HUDEP-2 (cell line): Measurements from ENCODE around the gene WDR35.
A peak's percentile ranks its signal among the peaks of the same experiment; 100 is the strongest.
"Not testable (repeated sequence)": the region's sequence is repeated elsewhere in the genome, so short reads cannot be mapped to it uniquely, and the experiment has no call there.

ENCODE experiments used
- DNase-seq, 76 experiments: peaks; one replicate each; lab custom pipeline; 2025; ENCODE audit not compliant: unreplicated experiment in 76 of 76; lab: John Stamatoyannopoulos, UW

Gene WDR35

DNA sequence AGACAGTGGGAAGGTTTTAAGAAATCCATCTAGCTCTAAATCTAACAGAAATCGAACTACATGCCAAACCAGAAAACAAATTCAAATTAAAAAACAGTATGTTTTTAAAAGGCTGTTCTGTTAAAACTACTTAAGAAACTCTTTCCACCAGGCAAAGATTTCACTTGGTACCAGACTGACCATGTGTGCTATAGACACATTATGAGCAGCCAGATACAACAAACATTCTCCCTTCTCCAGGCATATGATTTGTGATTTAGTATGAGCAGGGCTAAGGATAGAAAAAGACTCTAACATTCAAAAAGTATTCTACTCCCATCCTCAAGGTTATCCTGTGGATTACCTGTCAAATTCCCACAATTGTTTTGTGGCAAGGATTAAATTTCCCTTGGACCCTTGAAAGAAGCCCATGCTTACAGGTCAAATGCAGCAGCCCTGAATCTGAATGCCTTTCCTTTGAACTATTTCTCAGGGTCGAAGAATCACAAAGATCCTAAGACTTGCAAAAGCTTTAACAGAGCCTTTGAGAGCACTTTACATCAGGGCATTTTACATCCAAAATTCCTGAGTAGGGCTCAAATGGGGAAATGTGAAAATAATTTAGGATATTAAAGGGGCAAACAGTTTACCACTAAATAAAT, 45.6 kb downstream of the WDR35 start:
- no peak for DNase-seq

DNA sequence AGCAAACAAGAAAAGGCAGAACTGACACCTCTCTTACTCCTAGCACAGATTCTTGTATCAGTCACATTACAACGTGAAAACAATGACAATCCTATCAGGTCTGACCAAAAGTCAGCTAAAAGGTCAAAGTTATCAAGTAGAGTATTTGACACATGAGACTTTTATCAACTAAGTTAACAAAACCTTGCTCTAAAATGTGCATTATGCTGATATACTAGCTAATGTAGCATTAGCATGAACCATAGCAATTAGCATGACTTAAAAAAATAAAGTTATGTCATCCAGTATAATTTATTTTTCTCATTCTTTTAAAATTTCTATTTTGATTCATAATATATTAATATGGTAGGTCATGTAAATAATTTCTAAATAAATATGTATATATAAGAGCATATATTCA, 46.7 kb downstream of the WDR35 start:
- DNase-seq = peak in 2 of 76 experiments; percentile 4 to 10

DNA sequence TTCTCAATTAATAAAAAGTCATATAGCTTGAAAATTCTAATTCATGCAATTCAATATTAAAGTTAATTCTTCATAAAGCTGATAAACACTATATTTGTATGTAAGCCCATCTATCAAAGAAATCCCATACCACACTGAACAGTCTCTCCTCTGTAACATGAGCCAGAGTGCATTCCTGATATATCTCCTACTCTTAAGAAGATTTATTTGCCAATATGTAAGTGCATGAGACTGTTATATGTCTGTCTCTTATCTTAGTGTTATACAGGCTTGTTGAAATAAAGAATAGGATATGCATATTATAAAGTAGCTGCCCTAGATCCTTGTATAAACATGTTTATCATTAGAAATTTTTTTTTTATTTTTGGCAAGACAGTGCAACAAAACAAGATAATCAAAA, 47.7 kb downstream of the WDR35 start:
- no peak for DNase-seq

DNA sequence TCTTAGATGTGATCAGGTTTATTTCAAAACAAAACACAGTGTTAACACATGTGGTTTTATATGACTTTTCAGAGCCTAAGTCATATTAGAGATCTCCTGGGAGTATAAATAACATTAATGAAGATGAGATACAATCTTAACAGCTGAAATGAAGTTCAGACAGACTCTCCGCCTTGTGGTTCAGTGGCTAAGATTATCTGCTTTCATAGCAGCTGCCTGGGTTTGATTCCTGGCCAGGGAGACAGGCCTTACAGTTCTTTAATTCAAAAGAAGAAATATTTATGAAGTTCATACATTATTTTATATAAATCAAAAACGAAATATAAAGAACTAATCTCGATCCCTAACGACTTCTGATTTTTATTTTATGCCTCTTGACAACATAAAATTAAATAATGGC, 52.9 kb downstream of the WDR35 start:
- peak in 12 of 76 experiments; percentile 0 to 41 (median 6) for DNase-seq

DNA sequence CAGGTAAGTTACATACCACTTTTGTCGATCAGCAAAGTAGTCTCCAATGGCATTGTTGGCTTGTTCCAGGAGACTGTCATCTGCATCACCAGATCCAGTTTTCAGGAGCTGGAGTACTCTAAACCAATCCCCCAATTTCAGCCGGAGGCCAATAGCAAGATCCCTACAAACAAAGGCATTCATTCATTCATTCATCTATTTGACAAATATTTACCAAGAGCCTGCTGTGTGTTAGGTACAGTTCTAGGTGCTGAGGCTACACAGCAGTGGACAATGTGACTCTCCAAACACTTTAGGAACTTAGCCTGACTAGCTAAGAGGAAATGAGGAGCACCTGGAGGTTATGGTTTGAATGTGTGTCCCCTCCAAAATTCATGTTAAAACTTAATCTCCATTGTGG, 53.7 kb downstream of the WDR35 start:
- no peak for DNase-seq

DNA sequence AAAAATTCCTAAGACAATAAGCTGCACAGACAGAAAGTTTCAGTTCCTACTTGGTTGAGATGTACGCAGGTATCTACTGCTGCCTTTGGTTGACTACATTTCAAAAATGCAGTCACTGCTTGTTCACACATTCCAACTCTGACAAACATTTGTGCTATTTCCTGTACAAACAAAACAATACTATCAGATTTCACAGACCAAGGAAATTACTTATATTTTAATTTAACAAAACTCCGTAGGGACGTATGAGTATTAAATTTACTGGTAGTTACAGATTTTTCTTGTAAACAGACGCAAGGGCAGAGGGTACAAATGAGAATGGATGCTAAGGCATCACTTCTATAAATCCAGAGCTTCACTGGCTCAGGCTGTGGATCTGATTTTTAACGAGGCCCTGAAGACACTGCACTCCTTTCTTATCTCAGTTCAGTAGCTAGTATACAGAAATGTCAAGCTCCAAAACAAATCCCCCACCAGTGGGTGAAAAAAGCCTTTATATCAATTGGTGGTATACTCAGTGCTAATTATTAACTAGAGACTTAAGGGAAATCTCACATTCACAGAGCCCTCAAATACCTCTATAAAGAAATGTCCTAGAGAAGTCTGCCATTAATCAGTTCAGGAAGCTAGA, 56.4 kb downstream of the WDR35 start:
- DNase-seq = no peak

DNA sequence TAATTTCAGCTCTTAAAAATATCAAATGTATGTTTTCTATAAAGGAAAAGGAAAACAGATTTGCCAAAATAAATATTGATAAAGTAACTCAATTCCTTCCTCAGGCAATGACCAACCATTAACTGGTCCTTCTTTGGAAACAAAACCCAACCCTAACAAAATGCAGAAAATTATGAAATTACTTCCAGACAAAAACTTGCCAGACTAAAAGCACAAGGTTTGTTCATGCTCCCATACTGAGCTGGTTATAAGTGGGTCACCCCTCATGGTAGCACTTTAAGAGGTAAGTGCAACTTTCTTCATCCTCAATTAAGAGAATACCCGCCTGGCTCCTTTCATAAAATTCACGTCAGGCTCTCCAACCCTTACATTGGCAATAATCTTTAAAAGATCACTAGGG, 57.0 kb downstream of the WDR35 start:
- DNase-seq = no peak

DNA sequence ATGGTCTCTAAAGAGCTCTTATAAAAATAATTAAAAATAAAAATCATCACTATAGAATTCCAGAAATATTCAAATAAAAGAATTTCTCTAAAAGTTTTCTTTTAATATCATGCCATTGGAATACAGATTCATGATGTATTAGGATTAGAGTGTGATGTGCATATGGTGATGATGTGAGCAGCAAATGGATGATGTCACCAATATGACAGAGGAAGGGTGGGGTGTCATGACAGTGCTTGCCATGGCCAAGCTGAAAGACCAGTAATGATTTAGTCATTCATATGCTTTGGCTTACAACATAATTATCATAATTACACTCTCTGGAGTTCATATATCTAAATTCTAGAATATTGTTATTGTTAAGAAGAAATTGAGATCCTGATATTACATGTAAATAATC, 60.7 kb downstream of the WDR35 start:
- DNase-seq = no peak

DNA sequence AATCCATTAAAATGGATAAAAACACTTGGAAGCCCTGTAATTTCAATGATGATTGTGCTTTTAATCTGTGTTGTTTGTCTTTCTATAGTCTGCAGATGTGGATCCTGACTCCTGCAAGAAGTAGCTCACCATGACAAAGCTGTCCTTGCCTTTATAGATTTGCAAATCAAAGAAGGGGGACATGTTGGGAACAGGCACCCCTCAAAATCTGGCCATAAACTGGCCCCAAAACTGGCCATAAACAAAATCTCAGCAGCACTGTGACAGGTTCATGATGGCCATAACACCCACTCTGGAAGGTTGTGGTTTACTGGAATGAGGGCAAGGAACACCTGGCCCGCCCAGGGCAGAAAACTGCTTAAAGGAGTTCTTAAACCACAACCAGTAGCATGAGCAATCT, 62.1 kb downstream of the WDR35 start:
- DNase-seq = not testable (repeated sequence)

DNA sequence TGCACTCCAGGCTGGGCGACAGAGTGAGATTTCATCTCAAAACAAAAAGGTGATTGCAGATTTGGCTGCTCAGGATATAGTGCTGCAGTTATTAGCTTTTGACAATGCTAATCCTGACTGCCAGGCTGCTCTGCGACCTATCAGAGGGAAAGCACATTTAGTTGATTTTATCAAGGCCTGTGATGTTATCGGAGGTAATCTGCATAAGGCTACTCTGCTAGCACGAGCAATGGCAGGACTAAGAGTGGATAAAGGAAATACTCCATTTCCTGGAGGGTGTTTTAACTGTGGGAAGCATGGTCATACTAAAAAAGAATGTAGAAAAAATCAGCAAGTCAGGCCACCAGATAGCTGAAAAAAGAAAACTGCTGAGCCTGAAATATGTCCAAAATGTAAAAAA, 65.4 kb downstream of the WDR35 start:
- not testable (repeated sequence) for DNase-seq

DNA sequence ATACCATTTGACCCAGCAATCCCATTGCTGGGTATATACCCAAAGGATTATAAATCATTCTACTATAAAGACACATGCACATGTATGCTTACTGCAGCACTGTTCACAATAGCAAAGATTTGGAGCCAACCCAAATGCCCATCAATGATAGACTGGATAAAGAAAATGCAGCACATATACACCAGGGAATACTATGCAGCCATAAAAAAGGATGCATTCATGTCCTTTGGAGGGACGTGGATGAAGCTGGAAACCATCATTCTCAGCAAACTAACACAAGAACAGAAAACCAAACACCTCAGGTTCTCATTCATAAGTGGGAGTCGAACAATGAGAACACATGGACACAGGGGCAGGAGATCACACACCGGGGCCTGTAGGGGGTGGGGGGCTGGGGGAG, 67.7 kb downstream of the WDR35 start:
- not testable (repeated sequence) for DNase-seq

DNA sequence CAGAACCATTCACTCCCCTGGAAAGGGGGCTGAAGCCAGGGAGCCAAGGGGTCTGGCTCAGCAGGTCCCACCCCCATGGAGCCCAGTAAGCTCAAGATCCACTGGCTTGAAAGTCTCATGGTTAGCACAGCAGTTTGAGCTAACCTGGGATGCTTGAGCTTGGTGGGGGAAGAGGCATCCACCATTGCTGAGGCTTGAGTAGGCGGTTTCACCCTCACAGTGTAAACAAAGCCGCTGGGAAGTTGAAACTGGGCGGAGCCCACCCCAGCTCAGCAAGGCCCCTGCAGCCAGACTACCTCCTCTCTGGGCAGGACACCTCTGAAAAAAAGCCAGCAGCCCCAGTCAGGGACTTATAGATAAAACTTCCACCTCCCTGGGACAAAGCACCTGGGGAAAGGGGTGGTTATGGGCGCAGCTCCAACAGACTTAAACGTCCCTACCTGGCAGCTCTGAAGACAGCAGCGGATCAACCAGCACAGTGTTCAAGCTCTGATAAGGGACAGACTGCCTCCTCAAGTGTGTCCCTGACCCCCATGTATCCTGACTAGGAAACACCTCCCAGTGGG, 73.4 kb downstream of the WDR35 start:
- peak in 1 of 76 experiments; percentile 16 for DNase-seq

DNA sequence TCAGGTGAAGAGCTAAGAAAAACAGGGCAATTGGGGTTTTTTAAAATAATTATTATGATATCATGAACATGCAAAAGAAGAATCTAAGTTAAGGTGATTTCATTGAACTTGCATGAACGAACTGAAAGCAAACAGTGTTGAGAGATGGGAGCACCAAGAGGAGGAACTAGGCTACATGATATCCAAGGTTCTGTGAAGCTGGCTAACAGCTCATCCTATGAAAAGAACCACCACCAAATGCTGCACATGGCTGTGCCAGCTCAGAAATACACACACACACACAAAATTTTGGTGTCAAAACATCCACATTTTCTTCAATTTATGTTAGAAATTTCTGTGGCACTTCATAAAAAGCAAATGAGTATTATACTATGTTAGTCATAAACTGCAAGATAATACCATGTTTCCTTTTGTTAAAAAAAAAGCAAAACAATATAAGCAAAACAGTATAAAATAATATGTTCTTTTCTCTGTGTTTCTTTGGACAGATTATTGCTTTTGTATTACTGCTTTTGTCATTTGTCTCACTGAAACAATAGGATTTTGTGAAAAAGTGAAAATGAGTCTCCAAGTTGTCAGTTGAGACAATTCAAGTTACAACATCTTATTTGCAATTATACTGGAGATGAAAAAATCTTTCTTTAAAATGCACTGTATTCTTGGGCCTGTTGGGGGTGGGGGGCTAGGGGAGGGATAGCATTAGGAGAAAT, 75.5 kb downstream of the WDR35 start:
- DNase-seq = no peak

DNA sequence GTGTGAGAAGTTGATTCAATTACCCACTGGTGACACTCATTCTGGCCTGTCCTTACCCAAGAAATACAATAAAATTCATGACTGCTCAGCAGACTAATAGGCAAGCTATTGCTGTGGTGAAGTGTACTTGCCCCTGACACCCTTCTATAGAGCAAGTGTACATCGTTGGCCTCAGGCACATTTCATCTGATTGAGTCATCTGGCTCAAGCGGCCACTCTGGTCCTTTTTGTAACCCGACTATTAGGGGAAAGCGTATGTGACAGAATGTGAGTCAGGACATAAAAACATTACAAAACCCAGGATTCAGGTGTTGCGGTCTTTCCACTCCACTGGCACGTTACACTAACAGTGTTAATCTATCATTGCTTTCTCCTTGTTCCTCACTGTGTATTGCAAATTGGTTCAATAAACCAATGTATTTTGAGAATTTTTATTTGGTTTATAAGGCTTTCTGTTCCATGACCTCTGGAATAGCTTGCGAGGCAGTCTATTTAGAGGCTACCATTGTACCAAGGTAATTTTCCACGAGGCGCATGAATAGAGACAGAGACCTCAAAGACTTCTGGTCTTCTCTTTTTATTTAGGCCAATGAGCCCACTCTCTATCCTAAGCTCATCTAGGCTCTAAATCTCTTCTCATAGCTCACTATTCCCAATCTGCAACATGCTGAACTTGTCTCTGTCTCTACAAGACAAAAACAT, 77.9 kb downstream of the WDR35 start:
- no peak for DNase-seq

DNA sequence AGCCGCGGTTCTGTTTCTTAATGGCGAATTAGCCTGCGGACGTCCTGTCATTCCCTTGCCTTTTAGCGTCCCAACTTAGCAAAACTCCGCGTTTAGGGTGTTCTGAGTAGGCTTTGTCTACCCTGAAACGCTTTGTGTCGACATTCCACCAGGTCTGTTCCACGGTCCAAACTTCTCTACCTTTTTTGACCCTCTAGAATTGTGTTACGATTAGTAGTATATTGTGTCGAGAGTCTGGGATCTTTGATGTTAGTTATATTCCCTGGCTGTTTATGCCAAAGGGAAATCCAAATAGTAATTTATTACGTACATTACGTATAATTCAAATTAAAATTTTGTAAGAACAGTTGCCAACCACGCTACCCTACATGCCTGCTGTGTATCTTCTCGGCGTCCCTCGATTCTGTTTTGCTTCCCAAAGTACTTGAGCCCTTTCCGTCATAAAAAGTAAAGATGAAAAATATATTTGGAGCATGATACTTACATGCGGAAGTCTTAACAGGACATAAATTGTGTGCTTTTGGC, 87.6 kb downstream of the WDR35 start:
- peak in 5 of 76 experiments; percentile 36 to 47 (median 40) for DNase-seq

DNA sequence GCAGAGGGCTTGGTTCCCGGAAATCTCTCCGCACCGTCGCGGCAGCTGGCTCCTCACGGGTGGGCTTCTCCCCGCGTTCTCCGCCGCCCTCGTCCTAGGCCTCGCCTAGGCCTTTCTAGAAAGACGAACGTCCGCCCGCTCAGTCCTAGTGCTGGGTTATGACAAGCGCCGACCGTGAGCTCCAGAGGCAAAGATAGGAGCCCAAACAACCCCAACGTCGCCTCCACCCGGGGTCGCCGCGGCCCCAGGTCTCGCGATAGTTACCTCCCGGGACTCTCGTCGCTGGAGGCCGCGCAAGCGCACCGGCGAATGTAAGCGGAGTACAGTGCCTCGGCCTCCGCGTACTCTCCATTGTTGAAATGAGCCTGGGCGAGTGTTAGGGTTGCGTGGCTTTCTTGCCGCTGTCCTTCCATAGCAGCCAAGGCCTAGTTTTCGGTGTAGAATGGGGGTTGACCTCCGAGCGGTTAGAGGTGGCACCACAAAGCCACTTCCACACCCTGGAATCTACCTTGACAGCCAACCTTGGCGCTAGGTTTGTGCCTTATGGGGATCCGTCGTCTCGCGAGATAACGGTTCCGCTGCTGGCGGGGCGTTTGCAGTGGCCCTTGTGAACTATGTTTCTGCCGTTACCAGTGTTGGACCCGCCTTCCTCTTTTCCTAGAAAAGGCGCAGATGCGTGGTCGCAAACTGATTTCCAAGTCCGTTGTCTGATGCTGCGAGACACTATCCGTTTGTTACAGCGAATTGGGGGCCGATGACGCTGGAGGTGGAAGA, 88.3 kb downstream of the WDR35 start, which contains the start of gene TTC32:
TTC32 (minus strand) TSS at position 542 of the 774 bp plus-strand sequence; CDS start at position 413, 129 bp downstream.
- peak; percentile 61 to 98 (median 93) for DNase-seq

DNA sequence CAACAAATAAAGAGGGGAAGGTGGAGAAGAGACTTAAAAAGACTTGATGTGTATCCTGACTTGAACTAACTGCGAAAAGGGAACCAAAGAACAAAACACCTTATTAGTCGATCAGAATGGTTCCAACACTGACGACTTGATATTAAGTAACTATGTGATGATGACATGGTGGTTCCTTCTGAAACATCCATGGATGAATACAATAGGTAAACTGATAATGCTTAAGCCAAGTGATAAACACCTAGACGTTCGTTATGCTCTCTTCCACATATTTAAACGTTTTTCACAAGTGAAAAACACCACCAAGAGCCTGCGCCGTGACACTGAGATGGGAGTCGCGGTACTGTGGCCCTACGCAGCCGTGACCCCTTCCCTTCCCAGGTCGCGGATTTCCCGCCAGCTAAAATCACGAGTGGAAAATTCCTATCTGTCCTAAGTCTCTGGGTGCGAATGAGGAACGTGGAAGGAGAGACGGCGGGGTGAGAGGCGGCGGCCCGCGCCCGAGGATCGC, 88.9 kb downstream of the WDR35 start:
- DNase-seq = peak in 4 of 76 experiments; percentile 24 to 62 (median 34)

DNA sequence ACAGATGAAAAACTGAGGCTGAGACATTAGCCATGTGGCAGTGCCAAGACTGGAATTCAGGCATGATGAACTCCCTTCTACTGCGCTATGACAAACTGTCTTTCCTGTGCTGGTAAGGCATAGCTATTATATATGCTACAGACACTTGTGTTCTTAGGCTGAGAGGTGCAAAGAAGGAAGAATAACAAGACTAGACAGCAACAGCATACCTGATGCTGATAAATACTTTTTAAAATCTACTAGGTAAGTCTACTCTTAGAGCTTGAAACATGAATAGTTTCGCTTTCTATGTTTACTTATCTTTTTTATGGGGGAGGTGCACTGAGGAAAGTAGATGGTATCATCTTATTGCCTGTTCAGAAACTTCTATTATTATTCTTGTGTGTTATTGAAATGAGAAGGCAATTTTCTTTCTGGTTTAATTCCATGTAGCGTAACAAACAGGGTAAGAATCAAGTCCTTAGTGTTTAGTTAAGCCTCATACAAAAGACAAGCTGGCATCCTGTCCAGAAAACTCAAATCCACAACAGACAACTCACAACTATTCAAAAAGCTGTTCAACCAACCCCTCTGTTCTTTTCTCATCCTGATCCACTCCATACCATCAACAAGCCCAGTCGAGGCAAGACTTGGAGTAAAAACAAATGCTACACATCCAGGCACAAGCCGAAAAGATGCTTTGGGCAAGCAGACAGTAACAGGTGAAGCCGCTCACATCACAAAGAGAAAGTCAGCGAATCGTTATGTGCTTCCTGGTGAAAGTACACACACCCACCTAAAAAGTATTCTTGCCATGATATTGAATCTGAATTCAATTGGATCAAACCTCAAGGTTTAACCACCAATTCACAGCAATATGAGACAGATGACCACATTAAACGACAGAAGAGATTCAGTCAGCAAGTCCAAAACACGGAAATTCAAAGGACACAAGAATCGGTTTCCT, 89.6 kb downstream of the WDR35 start:
- peak in 27 of 76 experiments; percentile 7 to 69 (median 26) for DNase-seq
